ENCODE data around the gene JAKMIP1.
"Not testable (repeated sequence)": the region's sequence is repeated elsewhere in the genome, so short reads cannot be mapped to it uniquely, and the experiment has no call there.

Gene JAKMIP1

GRCh38 chr4:6216588-6216987 lies 16.2 kb upstream of the JAKMIP1 start:
- Histone ChIP-seq H3K79me2 (ENCODE audit: control insufficient read depth, low read length) (no peaks in the 10 kb centered on the region), H4K20me1 (ENCODE audit: control insufficient read depth, insufficient read depth, low read depth, low read length) (no peaks in the 10 kb centered on the region), H3F3A (ENCODE audit: control insufficient read depth, insufficient read depth) (no peaks in the 10 kb centered on the region), H3K4me2 (ENCODE audit: low read length) (no peak overlapping the region), H3K4me1 (ENCODE audit: control insufficient read depth, low read length) (peaks cover 9% of the 10 kb centered on the region), H3K9me3 (ENCODE audit: control insufficient read depth, insufficient read depth, low read length) (no peaks in the 10 kb centered on the region), H3K36me3 (ENCODE audit: control insufficient read depth, low read length) (no peaks in the 10 kb centered on the region), H3K27ac (ENCODE audit: low read depth, low read length) (no peak overlapping the region), H3K27me3 (ENCODE audit: control insufficient read depth, low read length) (no peaks in the 10 kb centered on the region), H3K4me3 (ENCODE audit: low read length) (no peak overlapping the region), H3K9me2 (replicated peaks; ENCODE audit: control insufficient read depth, low read length) (no peaks in the 10 kb centered on the region)
- TF ChIP-seq CTCF (IDR thresholded peaks at IDR 0.05; ENCODE audit: low read depth, low read length, poor library complexity, severe bottlenecking) (no peak), EZH2phosphoT487 (IDR thresholded peaks at IDR 0.05; ENCODE audit: borderline replicate concordance, low read length) (no peak)

- Histone ChIP-seq H3K27ac (ENCODE audit: low read depth, low read length) (no peak overlapping the region), H3K79me2 (ENCODE audit: control insufficient read depth, low read length) (no peaks in the 10 kb centered on the region), H3K9me2 (replicated peaks; ENCODE audit: control insufficient read depth, low read length) (no peaks in the 10 kb centered on the region), H3K9me3 (ENCODE audit: control insufficient read depth, insufficient read depth, low read length) (no peaks in the 10 kb centered on the region), H3K27me3 (ENCODE audit: control insufficient read depth, low read length) (no peaks in the 10 kb centered on the region), H3K36me3 (ENCODE audit: control insufficient read depth, low read length) (no peaks in the 10 kb centered on the region), H3F3A (ENCODE audit: control insufficient read depth, insufficient read depth) (no peaks in the 10 kb centered on the region), H3K4me1 (ENCODE audit: control insufficient read depth, low read length) (no peaks in the 10 kb centered on the region), H3K4me2 (ENCODE audit: low read length) (no peak overlapping the region), H3K4me3 (ENCODE audit: low read length) (no peak overlapping the region), H4K20me1 (ENCODE audit: control insufficient read depth, insufficient read depth, low read depth, low read length) (no peaks in the 10 kb centered on the region)
- TF ChIP-seq EZH2phosphoT487 (IDR thresholded peaks at IDR 0.05; ENCODE audit: borderline replicate concordance, low read length) (no peak), CTCF (IDR thresholded peaks at IDR 0.05; ENCODE audit: low read depth, low read length, poor library complexity, severe bottlenecking) (no peak)
Measured at GRCh38 chr4:6209921-6210320, 9.6 kb upstream of the JAKMIP1 start.

- not testable (repeated sequence) for H3K27ac ChIP-seq (ENCODE audit: low read depth, low read length); H3K27me3 ChIP-seq (ENCODE audit: control insufficient read depth, low read length); H3K36me3 ChIP-seq (ENCODE audit: control insufficient read depth, low read length); H3K4me1 ChIP-seq (ENCODE audit: control insufficient read depth, low read length); H3K79me2 ChIP-seq (ENCODE audit: control insufficient read depth, low read length); H3K4me3 ChIP-seq (ENCODE audit: low read length); H3K9me3 ChIP-seq (ENCODE audit: control insufficient read depth, insufficient read depth, low read length); H3K4me2 ChIP-seq (ENCODE audit: low read length); H4K20me1 ChIP-seq (ENCODE audit: control insufficient read depth, insufficient read depth, low read depth, low read length); H3F3A ChIP-seq (ENCODE audit: control insufficient read depth, insufficient read depth); H3K9me2 ChIP-seq (replicated peaks; ENCODE audit: control insufficient read depth, low read length)
Measured at GRCh38 chr4:6209291-6209690, 8.9 kb upstream of the JAKMIP1 start.

GRCh38 chr4:6208416-6208815 lies 8.1 kb upstream of the JAKMIP1 start:
- Histone ChIP-seq H3K4me3 (ENCODE audit: low read length) (no peak overlapping the region), H3K79me2 (ENCODE audit: control insufficient read depth, low read length) (no peaks in the 10 kb centered on the region), H3K9me2 (replicated peaks; ENCODE audit: control insufficient read depth, low read length) (no peaks in the 10 kb centered on the region), H3K4me2 (ENCODE audit: low read length) (no peak overlapping the region), H3K27ac (ENCODE audit: low read depth, low read length) (no peak overlapping the region), H3K36me3 (ENCODE audit: control insufficient read depth, low read length) (no peaks in the 10 kb centered on the region), H3F3A (ENCODE audit: control insufficient read depth, insufficient read depth) (no peaks in the 10 kb centered on the region), H3K9me3 (ENCODE audit: control insufficient read depth, insufficient read depth, low read length) (no peaks in the 10 kb centered on the region), H4K20me1 (ENCODE audit: control insufficient read depth, insufficient read depth, low read depth, low read length) (no peaks in the 10 kb centered on the region), H3K27me3 (ENCODE audit: control insufficient read depth, low read length) (no peaks in the 10 kb centered on the region), H3K4me1 (ENCODE audit: control insufficient read depth, low read length) (no peaks in the 10 kb centered on the region)
- TF ChIP-seq EZH2phosphoT487 (IDR thresholded peaks at IDR 0.05; ENCODE audit: borderline replicate concordance, low read length), result no peak
- no peak for TF ChIP-seq CTCF (IDR thresholded peaks at IDR 0.05; ENCODE audit: low read depth, low read length, poor library complexity, severe bottlenecking)
